ENCODE measurements around the gene IL26. TPM values are rescaled to one million over a fixed set of nuclear protein-coding genes. Genes with fewer than 3 reads are reported as not detected.

IL26 gene
- total and polyA plus RNA-seq, 7 donors, result not detected

GRCh38 chr12:68173792-68174191, 51.8 kb downstream of the IL26 start:
- TF ChIP-seq, protein P1, sequence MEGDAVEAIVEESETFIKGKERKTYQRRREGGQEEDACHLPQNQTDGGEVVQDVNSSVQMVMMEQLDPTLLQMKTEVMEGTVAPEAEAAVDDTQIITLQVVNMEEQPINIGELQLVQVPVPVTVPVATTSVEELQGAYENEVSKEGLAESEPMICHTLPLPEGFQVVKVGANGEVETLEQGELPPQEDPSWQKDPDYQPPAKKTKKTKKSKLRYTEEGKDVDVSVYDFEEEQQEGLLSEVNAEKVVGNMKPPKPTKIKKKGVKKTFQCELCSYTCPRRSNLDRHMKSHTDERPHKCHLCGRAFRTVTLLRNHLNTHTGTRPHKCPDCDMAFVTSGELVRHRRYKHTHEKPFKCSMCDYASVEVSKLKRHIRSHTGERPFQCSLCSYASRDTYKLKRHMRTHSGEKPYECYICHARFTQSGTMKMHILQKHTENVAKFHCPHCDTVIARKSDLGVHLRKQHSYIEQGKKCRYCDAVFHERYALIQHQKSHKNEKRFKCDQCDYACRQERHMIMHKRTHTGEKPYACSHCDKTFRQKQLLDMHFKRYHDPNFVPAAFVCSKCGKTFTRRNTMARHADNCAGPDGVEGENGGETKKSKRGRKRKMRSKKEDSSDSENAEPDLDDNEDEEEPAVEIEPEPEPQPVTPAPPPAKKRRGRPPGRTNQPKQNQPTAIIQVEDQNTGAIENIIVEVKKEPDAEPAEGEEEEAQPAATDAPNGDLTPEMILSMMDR (IDR thresholded peaks at IDR 0.05), result no peak
- H3K27me3 ChIP-seq (ENCODE audit: insufficient read depth in 3 of 3, low read length in 2 of 3), result no peaks in the 10 kb centered on the region
- H3K9me3 ChIP-seq, result no peaks in the 10 kb centered on the region
- DNase-seq (no peak), ATAC-seq (peak in 1 of 4 donors; percentile 62)
- no peaks in the 10 kb centered on the region for H3K4me1 ChIP-seq
- intact Hi-C loops (cut with DNase I), result no loop called here
- no peaks in the 10 kb centered on the region for H3K36me3 ChIP-seq (ENCODE audit: insufficient read depth in 1 of 2, low read depth in 1 of 2)
- H3K4me3 ChIP-seq, result no peak overlapping the region
- no peak overlapping the region for H3K27ac ChIP-seq

- no peaks in the 10 kb centered on the region for H3K4me1 ChIP-seq
- TF ChIP-seq, protein P1 (IDR thresholded peaks at IDR 0.05), result no peak
- H3K4me3 ChIP-seq, result no peak overlapping the region
- WGBS, 3 donors, result 84 to 96% (median 95%) methylated on average over 2 of the region's 2 CpGs
- H3K27me3 ChIP-seq (ENCODE audit: insufficient read depth in 3 of 3, low read length in 2 of 3), result no peaks in the 10 kb centered on the region
- intact Hi-C loops (cut with DNase I), result no loop called here
- no peak for DNase-seq
- H3K9me3 ChIP-seq, result no peaks in the 10 kb centered on the region
- H3K27ac ChIP-seq, result no peak overlapping the region
- no peaks in the 10 kb centered on the region for H3K36me3 ChIP-seq (ENCODE audit: insufficient read depth in 1 of 2, low read depth in 1 of 2)
- ATAC-seq, result no peak
These were observed 54.9 kb downstream of the IL26 start for GRCh38 chr12:68170726-68171125.

DNA sequence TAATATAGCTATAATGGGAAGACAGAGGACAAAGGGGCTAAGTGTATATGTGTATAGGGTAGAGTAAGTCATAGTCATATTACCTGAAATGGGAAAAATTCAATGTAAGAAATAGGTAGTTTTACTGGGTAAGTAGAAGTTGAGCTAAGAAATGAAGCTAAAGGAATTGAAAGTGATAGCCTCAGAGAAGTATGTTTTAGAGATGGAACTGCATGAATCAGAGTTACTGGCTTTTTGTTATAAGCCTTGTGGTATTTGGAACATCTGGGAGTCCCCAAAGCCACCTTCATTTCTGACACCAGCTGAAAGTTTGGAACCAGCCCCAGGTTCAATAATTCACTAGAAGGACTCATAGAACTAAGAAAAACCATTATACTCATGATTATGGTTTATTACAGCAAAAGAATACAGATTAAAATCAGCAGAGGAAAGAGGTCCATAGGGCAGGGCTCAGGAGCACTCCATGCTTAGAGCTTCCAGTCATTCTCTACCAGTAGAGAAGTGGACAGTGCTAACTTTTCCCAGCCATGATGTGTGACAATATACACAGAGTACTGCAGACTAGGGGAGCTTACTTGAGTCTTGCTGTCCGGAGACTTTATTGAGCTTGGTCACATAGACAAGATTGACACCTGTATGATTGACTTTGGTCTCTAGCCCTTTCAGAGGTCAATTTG, 56.3 kb downstream of the IL26 start:
- H3K27me3 ChIP-seq (ENCODE audit: insufficient read depth in 3 of 3, low read length in 2 of 3), result no peaks in the 10 kb centered on the region
- intact Hi-C loops (cut with DNase I), result no loop called here
- no peaks in the 10 kb centered on the region for H3K9me3 ChIP-seq
- ATAC-seq (no peak), DNase-seq (no peak)
- H3K4me3 ChIP-seq, result no peak overlapping the region
- H3K36me3 ChIP-seq (ENCODE audit: insufficient read depth in 1 of 2, low read depth in 1 of 2), result no peaks in the 10 kb centered on the region
- WGBS, 3 donors, result 88 to 97% (median 92%) methylated on average over 1 of the region's 1 CpG
- no peak overlapping the region for H3K27ac ChIP-seq
- TF ChIP-seq, protein P1 (IDR thresholded peaks at IDR 0.05), result no peak
- no peaks in the 10 kb centered on the region for H3K4me1 ChIP-seq

GRCh38 chr12:68166317-68166831, 59.2 kb downstream of the IL26 start:
- no peaks in the 10 kb centered on the region for H3K36me3 ChIP-seq (ENCODE audit: insufficient read depth in 1 of 2, low read depth in 1 of 2)
- TF ChIP-seq, protein P1 (IDR thresholded peaks at IDR 0.05), result no peak
- 15 to 44% (median 17%) methylated on average over 5 of the region's 5 CpGs for WGBS, 3 donors
- H3K4me1 ChIP-seq, result no peaks in the 10 kb centered on the region
- no peaks in the 10 kb centered on the region for H3K27me3 ChIP-seq (ENCODE audit: insufficient read depth in 3 of 3, low read length in 2 of 3)
- DNase-seq (no peak), ATAC-seq (peak; percentile 58 to 97 (median 90))
- H3K27ac ChIP-seq, result peak overlapping the region; percentile 56
- H3K4me3 ChIP-seq, result no peak overlapping the region
- intact Hi-C loops (cut with DNase I), result no loop called here
- H3K9me3 ChIP-seq, result no peaks in the 10 kb centered on the region
